Esophagus muscularis mucosa (tissue), 4 donors: ENCODE measurements around the gene LRP10. TPM values are rescaled to one million over a fixed set of nuclear protein-coding genes. Genes with fewer than 3 reads are reported as not detected.

ENCODE experiments used
- DNase-seq: peaks from one replicate; pipeline ENCODE4 v3.0.0-alpha.2; 2017; ENCODE audit errors: extremely low spot score
- H3K27ac ChIP-seq, 4 donors: fragments of 200-600 bp; sonication (generic); replicated peaks in 1 of 4; 1 replicate in 3 of 4; 2 replicates in 1 of 4; pipeline ENCODE4 v1.5.1; 2016 to 2019; ENCODE audit warnings: mild to moderate bottlenecking in 1 of 4
- H3K27me3 ChIP-seq, 4 donors: fragments of 200-600 bp; sonication (generic); one replicate each; pipeline versions ENCODE4 v1.5.1 to v1.6.0; 2016 to 2019
- H3K36me3 ChIP-seq, 4 donors: fragments of 200-600 bp; sonication (generic); one replicate each; pipeline ENCODE4 v1.5.1; 2016 to 2019
- H3K4me1 ChIP-seq, 4 donors: fragments of 200-600 bp; sonication (generic); one replicate each; pipeline ENCODE4 v1.5.1; 2016 to 2019
- H3K4me3 ChIP-seq, 4 donors: fragments of 200-600 bp; sonication (generic); 1 replicate in 2 of 4; 2 replicates in 2 of 4; pipeline ENCODE4 v1.5.1; 2016 to 2019; ENCODE audit warnings: mild to moderate bottlenecking in 4 of 4, moderate library complexity in 1 of 4
- H3K9me3 ChIP-seq, 4 donors: fragments of 200-600 bp; sonication (generic); 1 replicate in 3 of 4; 2 replicates in 1 of 4; pipeline ENCODE4 v1.5.1; 2016 to 2019
- EP300 ChIP-seq: sonication (generic); formaldehyde crosslinking; IDR thresholded peaks from one replicate; pipeline ENCODE4 v1.6.1; 2017; ENCODE audit warnings: antibody characterized with exemption
- POLR2A ChIP-seq: fragments of 450-650 bp; IDR thresholded peaks from one replicate; pipeline ENCODE4 v1.6.1; 2017; ENCODE audit warnings: antibody characterized with exemption, moderate library complexity, mild to moderate bottlenecking, low read depth
- POLR2AphosphoS5 ChIP-seq, 2 donors: sonication (generic); formaldehyde crosslinking; IDR thresholded peaks; one replicate each; pipeline ENCODE4 v1.6.1; 2017; ENCODE audit warnings: antibody characterized with exemption in 2 of 2
- WGBS: methylation state at CpG from one replicate; pipeline ENCODE4 v1.1.5; 2018; 5-methylcytosine and 5-hydroxymethylcytosine counted together
- intact Hi-C: fragments of 100-400 bp; cut with DNase I; formaldehyde crosslinking; loops from one replicate; pipeline ENCODE4 v1.15.1; 2023
- total RNA-seq, 4 donors: library from RNA; depleted of rRNA; stranded (reverse); fragments of >200 nt; gene quantifications; one replicate each; pipeline versions ENCODE4 v1.1.0 to v1.2.1, GENCODE V29; 2016
- TF ChIP-seq, protein P1 (sequence below), 3 experiments: fragments of 200-600 bp in 2 of 3; fragments of 450-650 bp in 1 of 3; sonication (generic) in 2 of 3; IDR thresholded peaks; one replicate each; pipeline ENCODE4 v1.5.1; 2017 to 2019; ENCODE audit warnings: antibody characterized with exemption in 3 of 3, mild to moderate bottlenecking in 2 of 3, moderate library complexity in 1 of 3

Gene LRP10
- total RNA-seq, 4 donors from 2014 or later = 111 to 279 (median 197) TPM

DNA sequence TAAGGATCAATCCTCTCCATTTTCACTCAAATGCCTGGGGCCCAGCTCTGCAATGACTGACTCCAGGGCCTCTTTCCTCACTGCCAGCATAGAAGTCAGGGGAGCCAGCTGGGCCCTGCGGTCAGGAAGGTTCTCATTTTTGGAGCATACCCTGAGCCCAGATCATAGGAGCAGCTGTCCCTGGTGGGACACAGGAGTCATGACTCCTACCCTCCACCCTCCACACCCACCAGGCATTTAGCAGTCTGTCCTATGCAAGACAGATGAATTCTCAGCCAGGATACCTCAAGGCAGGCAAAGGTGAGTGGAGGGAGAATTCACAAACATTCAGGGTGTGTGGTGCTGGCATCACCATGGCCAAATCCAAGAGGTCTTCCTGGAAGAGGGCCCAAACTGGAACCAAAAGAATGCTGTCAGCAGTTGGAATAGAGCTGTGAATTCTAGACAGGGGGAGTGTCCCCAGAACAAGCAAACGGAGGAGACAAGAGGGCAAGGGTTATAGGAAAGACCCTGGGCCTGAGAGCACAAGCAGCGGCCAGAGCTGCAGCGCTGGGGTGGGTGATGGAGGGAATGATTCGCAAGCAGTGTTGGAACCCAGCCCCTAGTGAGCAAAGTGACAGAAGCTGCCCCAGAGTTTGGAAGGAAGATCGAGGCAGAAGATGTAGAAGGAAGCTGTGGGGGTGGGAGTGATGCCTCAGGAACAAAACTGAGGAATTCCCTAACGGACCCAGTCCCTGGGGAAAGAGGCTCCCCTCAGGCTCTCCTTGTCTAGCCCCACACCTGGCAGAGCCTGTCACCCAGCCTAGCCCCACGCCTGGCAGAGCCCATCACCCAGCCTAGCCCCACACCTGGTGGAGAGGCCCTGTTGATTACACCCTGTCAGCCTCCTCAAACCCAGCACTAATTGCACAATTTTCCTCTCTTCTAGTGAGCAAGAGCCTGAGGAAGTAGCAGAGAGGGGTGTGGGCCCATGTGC is 7.0 kb downstream of the LRP10 start:
- intact Hi-C loops = loop anchor here (5.0 to 10.0 kb wide), 2 partner anchors 34 to 106 kb away; partner anchors contain the start of gene AJUBA
- peaks cover 45 to 64% (median 62%) of the 10 kb centered on the region in 4 donors for H3K36me3 ChIP-seq
- no peak overlapping the region for H3K4me3 ChIP-seq
- TF ChIP-seq POLR2AphosphoS5 (IDR thresholded peaks at IDR 0.05) (no peak), EP300 (no peak), POLR2A (no peak)
- TF ChIP-seq, protein P1, sequence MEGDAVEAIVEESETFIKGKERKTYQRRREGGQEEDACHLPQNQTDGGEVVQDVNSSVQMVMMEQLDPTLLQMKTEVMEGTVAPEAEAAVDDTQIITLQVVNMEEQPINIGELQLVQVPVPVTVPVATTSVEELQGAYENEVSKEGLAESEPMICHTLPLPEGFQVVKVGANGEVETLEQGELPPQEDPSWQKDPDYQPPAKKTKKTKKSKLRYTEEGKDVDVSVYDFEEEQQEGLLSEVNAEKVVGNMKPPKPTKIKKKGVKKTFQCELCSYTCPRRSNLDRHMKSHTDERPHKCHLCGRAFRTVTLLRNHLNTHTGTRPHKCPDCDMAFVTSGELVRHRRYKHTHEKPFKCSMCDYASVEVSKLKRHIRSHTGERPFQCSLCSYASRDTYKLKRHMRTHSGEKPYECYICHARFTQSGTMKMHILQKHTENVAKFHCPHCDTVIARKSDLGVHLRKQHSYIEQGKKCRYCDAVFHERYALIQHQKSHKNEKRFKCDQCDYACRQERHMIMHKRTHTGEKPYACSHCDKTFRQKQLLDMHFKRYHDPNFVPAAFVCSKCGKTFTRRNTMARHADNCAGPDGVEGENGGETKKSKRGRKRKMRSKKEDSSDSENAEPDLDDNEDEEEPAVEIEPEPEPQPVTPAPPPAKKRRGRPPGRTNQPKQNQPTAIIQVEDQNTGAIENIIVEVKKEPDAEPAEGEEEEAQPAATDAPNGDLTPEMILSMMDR (IDR thresholded peaks at IDR 0.05) = no peak
- peaks cover 12 to 45% (median 43%) of the 10 kb centered on the region in 4 donors for H3K4me1 ChIP-seq
- H3K27ac ChIP-seq = no peak overlapping the region
- WGBS = 74% methylated on average over 7 of the region's 8 CpGs
- no peak for DNase-seq
- H3K9me3 ChIP-seq = no peaks in the 10 kb centered on the region
- peaks cover 0 to 5% (median 0%) of the 10 kb centered on the region in 4 donors for H3K27me3 ChIP-seq

DNA sequence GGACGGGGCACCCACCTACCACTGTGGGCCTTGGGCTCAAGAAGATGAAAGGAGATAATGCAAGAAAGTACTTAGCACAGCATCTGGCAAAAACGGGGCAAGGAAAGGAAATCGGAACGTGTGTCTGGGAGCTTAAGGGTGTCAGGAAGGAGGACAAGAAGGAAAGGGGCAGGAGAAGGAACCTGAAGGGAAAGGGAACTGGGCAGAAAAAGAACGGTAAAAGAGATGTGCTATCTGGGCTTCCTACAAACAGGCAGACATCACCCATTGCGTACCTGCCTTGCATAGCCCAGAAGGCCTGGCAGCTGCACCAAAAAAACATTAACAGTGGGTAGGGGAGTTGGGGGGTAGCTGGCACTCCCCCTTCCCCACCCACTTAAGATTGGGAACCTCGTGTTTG is 10.5 kb downstream of the LRP10 start:
- peaks cover 15 to 29% (median 27%) of the 10 kb centered on the region in 4 donors for H3K36me3 ChIP-seq
- no peak overlapping the region for H3K27ac ChIP-seq
- TF ChIP-seq POLR2A (no peak), POLR2AphosphoS5 (IDR thresholded peaks at IDR 0.05) (no peak), EP300 (no peak)
- TF ChIP-seq, protein P1 (IDR thresholded peaks at IDR 0.05) = no peak
- 35% methylated on average over 7 of the region's 7 CpGs for WGBS
- H3K9me3 ChIP-seq = no peaks in the 10 kb centered on the region
- H3K4me1 ChIP-seq = peaks cover 13 to 29% (median 25%) of the 10 kb centered on the region in 4 donors
- peaks cover 0 to 5% (median 0%) of the 10 kb centered on the region in 4 donors for H3K27me3 ChIP-seq
- DNase-seq = no peak
- intact Hi-C loops = no loop called here
- no peak overlapping the region for H3K4me3 ChIP-seq

DNA sequence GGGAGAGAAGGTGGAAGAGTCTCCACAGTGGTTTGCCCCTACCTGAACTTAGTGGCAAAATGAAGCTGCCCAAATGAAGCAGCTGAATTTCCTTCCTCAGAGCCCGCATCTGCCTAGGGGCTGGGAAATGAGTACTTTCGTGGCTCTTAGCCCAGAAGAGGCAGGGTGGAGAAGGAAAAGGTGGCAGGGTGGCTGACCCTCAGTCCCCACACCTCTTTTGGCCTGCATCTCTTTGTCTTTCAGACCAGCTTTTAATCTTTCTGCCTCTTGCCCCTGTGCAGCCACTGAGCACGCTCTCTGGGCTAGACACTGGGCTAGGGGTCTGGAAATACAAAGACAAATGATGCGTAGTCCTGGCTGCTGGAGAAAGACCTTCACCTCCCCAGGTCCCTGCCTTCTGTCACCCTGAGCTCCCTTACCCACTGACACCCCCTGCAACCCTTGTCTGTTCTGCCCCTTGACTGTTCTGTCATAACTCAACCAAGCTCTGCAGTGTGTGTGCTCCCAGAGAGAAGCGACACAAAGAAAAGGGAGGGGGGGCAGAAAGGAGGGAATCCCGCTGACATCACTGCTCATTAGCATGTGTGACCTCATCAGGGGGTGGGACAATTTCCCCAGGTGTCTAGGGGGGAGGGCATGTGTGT is 11.1 kb downstream of the LRP10 start:
- TF ChIP-seq EP300 (no peak), POLR2AphosphoS5 (IDR thresholded peaks at IDR 0.05) (peak in 1 of 2 donors; percentile 44), POLR2A (no peak)
- 27% methylated on average over 6 of the region's 6 CpGs for WGBS
- no peak for DNase-seq

GRCh38 chr14:22883173-22883976 is 11.8 kb downstream of the LRP10 start, which contains the start of gene REM2:
Gene REM2, plus strand, starts transcription at chr14:22883222. Its CDS starts 66 bp downstream, at chr14:22883288.
- WGBS = 45% methylated on average over 13 of the region's 15 CpGs
- TF ChIP-seq, protein P1 (IDR thresholded peaks at IDR 0.05) = no peak
- peak in 1 of 2 donors; percentile 15 for TF ChIP-seq POLR2AphosphoS5 (IDR thresholded peaks at IDR 0.05)
- TF ChIP-seq EP300 = no peak
- Histone ChIP-seq H3K9me3 (no peaks in the 10 kb centered on the region), H3K4me3 (no peak within 1 kb of the TSS), H3K36me3 (peaks cover 2 to 16% (median 14%) of the 10 kb centered on the region in 4 donors), H3K4me1 (peaks cover 20 to 42% (median 34%) of the 10 kb centered on the region in 4 donors), H3K27ac (no peak within 1 kb of the TSS), H3K27me3 (peaks cover 0 to 5% (median 0%) of the 10 kb centered on the region in 4 donors)
- intact Hi-C loops = no loop called here
- no peak for DNase-seq

More for the DNA sequence above, 11.1 kb downstream of the LRP10 start:
- Histone ChIP-seq H3K4me1 (peaks cover 19 to 35% (median 31%) of the 10 kb centered on the region in 4 donors), H3K36me3 (peaks cover 9 to 23% (median 21%) of the 10 kb centered on the region in 4 donors), H3K27ac (no peak overlapping the region), H3K4me3 (no peak overlapping the region), H3K9me3 (no peaks in the 10 kb centered on the region), H3K27me3 (peaks cover 0 to 5% (median 0%) of the 10 kb centered on the region in 4 donors)
- intact Hi-C loops = no loop called here
